Fibroblast of lung (primary cell): ENCODE data around the gene NFATC2.

ENCODE experiments used
- EZH2 ChIP-seq: IDR thresholded peaks from 2 replicates; pipeline ENCODE4 v1.5.1; 2012; ENCODE audit warnings: low read length, control low read depth, mild to moderate bottlenecking; ENCODE audit errors: missing control alignments
- TF ChIP-seq, protein P1 (sequence below), 2 donors: IDR thresholded peaks in 1 of 2; conservative IDR thresholded peaks in 1 of 2; 1 replicate in 1 of 2; 2 replicates in 1 of 2; pipeline ENCODE4 v1.5.1; 2011 to 2012; ENCODE audit warnings: low read length in 2 of 2, control low read depth in 1 of 2, inconsistent platforms in 1 of 2, low read depth in 1 of 2, mild to moderate bottlenecking in 1 of 2

DNA sequence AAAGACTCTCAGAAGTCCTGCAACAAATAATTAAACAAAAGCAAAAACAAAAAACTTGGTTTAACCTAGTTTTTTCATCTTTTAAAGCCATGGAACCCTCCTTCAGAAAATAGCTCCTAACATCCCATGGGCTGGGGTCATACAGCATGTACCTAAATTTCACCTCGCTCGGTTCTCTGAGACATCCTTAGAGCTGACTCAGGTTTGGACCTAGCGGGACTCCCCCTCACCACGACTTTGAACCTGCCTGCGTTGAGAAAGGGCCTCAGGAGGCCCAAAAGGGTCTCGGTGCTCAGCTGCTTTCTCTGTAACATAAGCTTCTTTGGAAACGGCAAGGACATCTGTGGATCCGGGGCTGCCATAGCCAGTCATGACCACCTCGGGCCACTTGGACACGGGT, 112.8 kb downstream of the NFATC2 start:
- TF ChIP-seq, protein P1, sequence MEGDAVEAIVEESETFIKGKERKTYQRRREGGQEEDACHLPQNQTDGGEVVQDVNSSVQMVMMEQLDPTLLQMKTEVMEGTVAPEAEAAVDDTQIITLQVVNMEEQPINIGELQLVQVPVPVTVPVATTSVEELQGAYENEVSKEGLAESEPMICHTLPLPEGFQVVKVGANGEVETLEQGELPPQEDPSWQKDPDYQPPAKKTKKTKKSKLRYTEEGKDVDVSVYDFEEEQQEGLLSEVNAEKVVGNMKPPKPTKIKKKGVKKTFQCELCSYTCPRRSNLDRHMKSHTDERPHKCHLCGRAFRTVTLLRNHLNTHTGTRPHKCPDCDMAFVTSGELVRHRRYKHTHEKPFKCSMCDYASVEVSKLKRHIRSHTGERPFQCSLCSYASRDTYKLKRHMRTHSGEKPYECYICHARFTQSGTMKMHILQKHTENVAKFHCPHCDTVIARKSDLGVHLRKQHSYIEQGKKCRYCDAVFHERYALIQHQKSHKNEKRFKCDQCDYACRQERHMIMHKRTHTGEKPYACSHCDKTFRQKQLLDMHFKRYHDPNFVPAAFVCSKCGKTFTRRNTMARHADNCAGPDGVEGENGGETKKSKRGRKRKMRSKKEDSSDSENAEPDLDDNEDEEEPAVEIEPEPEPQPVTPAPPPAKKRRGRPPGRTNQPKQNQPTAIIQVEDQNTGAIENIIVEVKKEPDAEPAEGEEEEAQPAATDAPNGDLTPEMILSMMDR (conservative IDR thresholded peaks at IDR 0.05 in 1 of 2, IDR thresholded peaks at IDR 0.05 in 1 of 2; ENCODE audit: low read depth in 1 of 2, low read length in 2 of 2): no peak
- TF ChIP-seq EZH2: no peak
